ENCODE data around the gene ENTHD1. TPM values are rescaled to one million over a fixed set of nuclear protein-coding genes. Genes with fewer than 3 reads are reported as not detected.
A peak's percentile ranks its signal among the peaks of the same experiment; 100 is the strongest.
"Not testable (repeated sequence)": the region's sequence is repeated elsewhere in the genome, so short reads cannot be mapped to it uniquely, and the experiment has no call there.

Gene ENTHD1
- total RNA-seq, 4 donors from 2014 or later = not detected

DNA sequence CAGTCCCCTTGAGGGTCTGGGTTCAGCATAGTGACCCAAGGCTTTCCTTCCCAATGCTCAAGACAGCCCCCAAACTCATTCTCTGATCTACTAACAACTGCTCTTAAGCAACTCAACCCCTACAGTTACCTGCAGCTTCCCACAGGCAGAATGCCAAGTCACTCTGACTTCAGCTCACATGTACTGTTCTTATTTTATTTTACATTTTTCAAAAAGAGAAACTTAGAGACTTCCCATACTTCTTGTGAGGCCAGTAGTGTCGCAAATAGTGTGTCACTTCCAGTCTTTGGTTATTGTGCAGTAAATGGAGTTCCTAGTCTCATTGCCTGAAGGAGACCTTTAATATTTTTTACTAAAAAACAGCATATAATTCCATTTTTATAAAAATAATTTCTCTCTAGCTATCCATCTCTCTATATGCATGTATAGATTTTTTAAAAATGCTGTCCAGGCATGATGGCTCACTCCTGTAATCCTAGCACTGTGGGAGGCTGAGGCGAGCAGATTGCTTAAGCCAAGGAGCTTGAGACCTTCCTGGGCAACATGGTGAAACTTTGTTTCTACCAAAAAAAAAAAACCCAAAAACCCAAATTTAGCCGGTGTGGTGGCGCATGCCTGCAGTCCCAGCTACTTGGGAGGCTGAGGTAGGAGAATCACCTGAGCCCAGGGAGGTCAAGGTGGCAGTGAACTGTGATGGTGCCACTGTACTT is 41.8 kb downstream of the ENTHD1 start:
- TF ChIP-seq POLR2A (IDR thresholded peaks at IDR 0.05) = no peak
- TF ChIP-seq, protein P1, sequence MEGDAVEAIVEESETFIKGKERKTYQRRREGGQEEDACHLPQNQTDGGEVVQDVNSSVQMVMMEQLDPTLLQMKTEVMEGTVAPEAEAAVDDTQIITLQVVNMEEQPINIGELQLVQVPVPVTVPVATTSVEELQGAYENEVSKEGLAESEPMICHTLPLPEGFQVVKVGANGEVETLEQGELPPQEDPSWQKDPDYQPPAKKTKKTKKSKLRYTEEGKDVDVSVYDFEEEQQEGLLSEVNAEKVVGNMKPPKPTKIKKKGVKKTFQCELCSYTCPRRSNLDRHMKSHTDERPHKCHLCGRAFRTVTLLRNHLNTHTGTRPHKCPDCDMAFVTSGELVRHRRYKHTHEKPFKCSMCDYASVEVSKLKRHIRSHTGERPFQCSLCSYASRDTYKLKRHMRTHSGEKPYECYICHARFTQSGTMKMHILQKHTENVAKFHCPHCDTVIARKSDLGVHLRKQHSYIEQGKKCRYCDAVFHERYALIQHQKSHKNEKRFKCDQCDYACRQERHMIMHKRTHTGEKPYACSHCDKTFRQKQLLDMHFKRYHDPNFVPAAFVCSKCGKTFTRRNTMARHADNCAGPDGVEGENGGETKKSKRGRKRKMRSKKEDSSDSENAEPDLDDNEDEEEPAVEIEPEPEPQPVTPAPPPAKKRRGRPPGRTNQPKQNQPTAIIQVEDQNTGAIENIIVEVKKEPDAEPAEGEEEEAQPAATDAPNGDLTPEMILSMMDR (IDR thresholded peaks at IDR 0.05) = no peak
- DNase-seq = no peak

DNA sequence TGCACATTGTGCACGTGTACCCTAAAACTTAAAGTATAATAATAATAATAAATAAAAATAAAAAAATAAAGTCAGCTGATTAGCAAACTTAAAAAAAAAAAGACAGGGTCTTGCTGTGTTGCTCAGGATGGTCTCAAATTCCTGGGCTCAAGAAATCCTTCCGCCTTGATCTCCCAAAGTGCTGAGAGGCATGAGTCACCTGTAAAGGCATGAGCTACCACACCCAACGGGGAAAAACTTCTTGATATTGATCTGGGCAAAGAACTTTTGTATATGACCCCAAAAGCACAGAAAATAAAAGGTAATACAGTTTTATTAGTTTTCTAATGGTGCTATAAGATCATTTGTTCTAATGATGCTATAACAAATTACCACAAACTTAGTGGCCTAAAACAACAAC is 46.1 kb downstream of the ENTHD1 start:
- H3K27ac ChIP-seq = no peak overlapping the region
- no peaks in the 10 kb centered on the region for H3K36me3 ChIP-seq
- no peaks in the 10 kb centered on the region for H3K9me3 ChIP-seq
- TF ChIP-seq POLR2A (IDR thresholded peaks at IDR 0.05) = no peak
- TF ChIP-seq, protein P1 (IDR thresholded peaks at IDR 0.05) = no peak
- no peaks in the 10 kb centered on the region for H3K27me3 ChIP-seq
- no peak overlapping the region for H3K4me3 ChIP-seq
- no peak for DNase-seq
- no peaks in the 10 kb centered on the region for H3K4me1 ChIP-seq

More for the DNA sequence above, 41.8 kb downstream of the ENTHD1 start:
- Histone ChIP-seq H3K27me3 (no peaks in the 10 kb centered on the region), H3K9me3 (no peaks in the 10 kb centered on the region), H3K4me1 (no peaks in the 10 kb centered on the region), H3K36me3 (no peaks in the 10 kb centered on the region), H3K27ac (no peak overlapping the region), H3K4me3 (no peak overlapping the region)

DNA sequence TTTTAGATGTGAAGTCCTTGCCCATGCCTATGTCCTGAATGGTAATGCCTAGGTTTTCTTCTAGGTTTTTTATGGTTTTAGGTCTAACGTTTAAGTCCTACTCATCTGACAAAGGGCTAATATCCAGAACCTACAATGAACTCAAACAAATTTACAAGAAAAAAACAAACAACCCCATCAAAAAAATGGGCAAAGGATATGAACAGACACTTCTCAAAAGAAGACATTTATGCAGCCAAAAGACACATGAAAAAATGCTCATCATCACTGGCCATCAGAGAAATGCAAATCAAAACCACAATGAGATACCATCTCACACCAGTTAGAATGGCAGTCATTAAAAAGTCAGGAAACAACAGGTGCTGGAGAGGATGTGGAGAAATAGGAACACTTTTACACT is 47.0 kb downstream of the ENTHD1 start:
- not testable (repeated sequence) for H3K4me3 ChIP-seq, H3K36me3 ChIP-seq, DNase-seq, H3K27ac ChIP-seq, H3K4me1 ChIP-seq, H3K27me3 ChIP-seq, H3K9me3 ChIP-seq

DNA sequence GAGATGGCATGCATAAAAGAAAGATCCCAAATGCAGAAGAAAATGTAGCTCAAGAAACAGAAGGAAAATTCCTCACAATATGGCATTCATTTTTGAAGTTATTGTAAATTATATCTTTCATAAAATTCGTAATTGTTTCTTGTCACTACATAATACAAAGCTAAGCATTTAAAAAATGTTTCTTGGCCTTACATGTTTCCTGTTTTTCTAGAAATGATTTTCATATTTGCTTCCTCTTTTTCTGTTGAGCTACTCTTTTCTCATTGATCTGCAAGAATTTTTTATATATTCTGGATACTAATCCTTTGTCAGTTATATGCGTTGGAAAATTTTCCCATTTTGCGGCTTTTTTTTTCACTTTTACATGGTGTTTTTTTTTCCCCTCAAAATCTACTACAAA is 48.0 kb downstream of the ENTHD1 start:
- H3K9me3 ChIP-seq = no peaks in the 10 kb centered on the region
- no peaks in the 10 kb centered on the region for H3K4me1 ChIP-seq
- peak overlapping the region in 1 of 4 donors; percentile 55 for H3K27ac ChIP-seq
- H3K36me3 ChIP-seq = no peaks in the 10 kb centered on the region
- no peaks in the 10 kb centered on the region for H3K27me3 ChIP-seq
- DNase-seq = no peak
- TF ChIP-seq, protein P1 (IDR thresholded peaks at IDR 0.05) = no peak
- no peak for TF ChIP-seq POLR2A (IDR thresholded peaks at IDR 0.05)
- no peak overlapping the region for H3K4me3 ChIP-seq

DNA sequence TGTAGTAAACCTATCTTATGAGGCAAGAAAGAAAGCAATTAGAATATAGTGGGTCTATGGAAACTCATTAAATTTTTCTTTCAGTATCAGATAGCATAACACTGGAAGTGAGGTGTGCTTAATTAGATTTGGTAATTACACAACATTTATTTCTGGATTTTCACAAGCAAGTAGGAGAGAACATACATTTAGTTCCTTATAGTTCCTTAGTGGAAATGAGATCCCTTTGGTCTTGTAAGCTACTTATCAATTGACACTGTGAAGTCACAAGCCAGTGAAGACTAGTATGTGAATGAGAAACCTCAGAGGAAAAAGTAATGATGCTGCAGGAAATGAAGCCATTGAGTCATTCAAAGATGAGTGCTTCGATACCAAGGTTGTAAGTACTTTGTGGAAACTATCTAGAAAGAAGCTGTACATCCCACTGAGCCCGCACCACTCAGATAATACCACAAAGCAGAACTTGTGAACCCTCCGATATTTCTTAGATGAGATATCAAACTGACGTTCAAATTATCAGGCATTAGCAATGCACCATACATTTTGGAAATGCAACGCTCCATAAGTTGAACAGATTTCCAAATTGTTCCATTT is 53.5 kb downstream of the ENTHD1 start:
- no peak for TF ChIP-seq POLR2A (IDR thresholded peaks at IDR 0.05)
- TF ChIP-seq, protein P1 (IDR thresholded peaks at IDR 0.05) = no peak
- H3K27me3 ChIP-seq = no peaks in the 10 kb centered on the region
- no peak for DNase-seq
- no peaks in the 10 kb centered on the region for H3K36me3 ChIP-seq
- peaks cover 0 to 7% (median 0%) of the 10 kb centered on the region in 4 donors for H3K4me1 ChIP-seq
- H3K9me3 ChIP-seq = no peaks in the 10 kb centered on the region
- H3K4me3 ChIP-seq = no peak overlapping the region
- peak overlapping the region in 1 of 4 donors; percentile 49 for H3K27ac ChIP-seq

DNA sequence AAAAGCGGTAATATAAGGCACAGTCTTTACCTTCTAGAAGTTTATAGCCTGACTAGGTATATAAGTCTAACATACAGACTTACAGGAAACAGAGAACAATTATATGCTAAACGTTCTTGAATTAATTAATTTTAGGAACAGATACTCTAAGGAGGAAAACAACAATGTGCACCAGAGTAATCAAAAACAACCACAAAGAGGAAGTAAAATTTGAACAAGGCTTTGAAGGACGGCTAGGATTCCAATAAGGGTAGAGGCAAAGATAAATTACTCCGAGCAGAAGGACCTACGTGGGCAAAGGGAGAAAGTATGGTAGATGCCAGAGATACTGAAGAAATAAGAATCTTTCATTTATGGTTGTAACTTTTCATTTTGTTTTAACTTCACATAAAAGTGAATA is 54.4 kb downstream of the ENTHD1 start:
- Histone ChIP-seq H3K36me3 (no peaks in the 10 kb centered on the region), H3K4me1 (peaks cover 0 to 7% (median 0%) of the 10 kb centered on the region in 4 donors), H3K27me3 (no peaks in the 10 kb centered on the region), H3K27ac (peak overlapping the region in 1 of 4 donors; percentile 49), H3K4me3 (no peak overlapping the region), H3K9me3 (no peaks in the 10 kb centered on the region)
- DNase-seq = no peak
- no peak for TF ChIP-seq POLR2A (IDR thresholded peaks at IDR 0.05)
- TF ChIP-seq, protein P1 (IDR thresholded peaks at IDR 0.05) = no peak

Measured in Peyer's patch (tissue), 4 donors.